ENCODE results near the gene PPP2R5C.

Gene PPP2R5C

DNA sequence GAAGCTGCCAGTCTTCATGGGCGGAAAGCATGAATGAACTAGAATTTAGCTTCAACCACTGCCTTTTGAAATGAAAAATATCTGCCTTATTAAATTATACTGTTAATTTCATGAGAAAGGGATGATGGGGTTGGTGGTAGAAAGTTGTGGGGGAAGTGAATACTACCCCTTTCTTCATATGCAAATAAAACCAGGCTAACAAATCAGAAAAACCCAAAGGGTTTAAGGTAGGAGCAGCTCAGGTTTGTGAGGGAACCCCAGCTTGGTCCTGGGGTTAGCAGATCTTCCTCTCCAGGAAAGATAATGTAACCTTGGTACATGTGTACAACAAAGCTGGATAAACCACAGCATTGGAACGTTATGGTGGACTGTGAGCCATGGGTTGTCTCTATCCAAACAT, 84.0 kb downstream of the PPP2R5C start:
- DNase-seq = no peak

DNA sequence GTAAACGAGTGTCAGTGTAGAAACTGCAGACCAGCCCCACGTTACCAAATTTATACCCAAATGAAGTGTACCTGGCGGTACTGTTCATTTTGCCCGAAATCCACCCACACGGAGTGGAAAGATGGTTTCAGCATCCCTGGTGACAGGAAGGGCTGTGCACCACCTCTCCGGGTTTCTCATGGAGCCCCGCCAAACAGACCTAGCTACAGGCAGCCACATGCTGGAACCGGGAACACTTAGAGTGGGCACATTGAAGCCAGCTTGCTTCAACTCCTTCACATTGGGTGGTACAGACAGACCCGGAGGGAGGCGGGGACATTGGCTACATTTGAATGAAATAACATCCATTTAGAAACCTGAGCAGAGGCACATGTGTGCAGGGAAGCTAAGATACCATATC, 84.4 kb downstream of the PPP2R5C start:
- DNase-seq = no peak

DNA sequence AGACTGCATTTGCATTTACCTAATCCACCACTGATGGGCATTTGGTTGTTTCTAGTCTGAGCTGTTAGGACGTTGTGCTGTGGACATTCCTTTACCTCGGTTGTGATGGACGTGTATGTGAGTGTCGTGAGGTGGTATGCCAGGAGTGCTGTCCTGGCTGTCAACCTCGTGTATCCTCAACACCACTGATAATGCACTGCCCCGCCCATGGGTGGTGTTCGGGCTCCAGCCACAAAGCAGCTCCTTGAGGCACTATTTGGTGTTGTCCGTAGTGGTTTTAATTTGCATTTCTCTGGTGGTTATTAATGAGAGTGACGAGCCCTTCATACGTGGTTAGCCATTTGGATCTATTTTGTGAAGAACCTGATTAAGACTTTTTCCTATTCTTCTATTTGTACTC, 87.6 kb downstream of the PPP2R5C start:
- no peak for DNase-seq

DNA sequence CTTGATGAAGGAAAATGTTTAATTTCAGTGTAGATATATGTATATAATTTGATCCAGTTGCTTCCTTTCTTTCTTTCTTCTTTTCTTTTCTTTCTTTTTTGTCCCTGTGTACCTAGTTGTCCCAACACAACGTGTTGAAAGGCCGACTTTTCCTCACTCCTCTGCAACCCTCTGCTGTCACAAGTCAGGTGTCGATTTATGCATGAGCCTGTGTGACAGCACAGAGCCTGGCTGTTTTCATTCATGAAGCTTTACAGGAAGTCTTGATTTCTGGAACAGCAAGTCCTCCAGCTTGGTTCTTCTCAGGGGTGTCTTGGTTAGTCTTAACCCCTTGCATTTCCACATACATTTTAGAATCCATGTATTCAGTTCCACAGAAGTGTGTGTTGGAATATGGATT, 88.1 kb downstream of the PPP2R5C start:
- DNase-seq = no peak

DNA sequence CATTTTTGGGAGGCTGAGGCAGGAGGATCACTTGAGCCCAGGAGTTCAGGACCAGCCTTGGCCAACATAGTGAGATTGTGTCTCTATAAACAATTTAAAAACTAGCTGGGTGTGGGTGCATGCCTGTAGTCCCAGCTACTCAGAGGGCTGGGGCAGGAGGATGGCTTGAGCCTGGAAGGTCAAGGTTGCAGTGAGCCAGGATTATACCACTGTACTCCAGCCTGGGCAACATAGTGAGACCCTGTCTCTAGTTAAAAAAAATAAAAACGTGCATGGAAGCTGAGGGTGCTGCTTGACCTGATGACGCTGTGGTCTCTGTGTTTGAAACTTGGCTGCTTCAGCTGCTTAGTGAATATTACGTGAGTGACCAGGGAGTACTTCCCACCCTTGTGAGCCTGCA, 89.7 kb downstream of the PPP2R5C start:
- no peak for DNase-seq

DNA sequence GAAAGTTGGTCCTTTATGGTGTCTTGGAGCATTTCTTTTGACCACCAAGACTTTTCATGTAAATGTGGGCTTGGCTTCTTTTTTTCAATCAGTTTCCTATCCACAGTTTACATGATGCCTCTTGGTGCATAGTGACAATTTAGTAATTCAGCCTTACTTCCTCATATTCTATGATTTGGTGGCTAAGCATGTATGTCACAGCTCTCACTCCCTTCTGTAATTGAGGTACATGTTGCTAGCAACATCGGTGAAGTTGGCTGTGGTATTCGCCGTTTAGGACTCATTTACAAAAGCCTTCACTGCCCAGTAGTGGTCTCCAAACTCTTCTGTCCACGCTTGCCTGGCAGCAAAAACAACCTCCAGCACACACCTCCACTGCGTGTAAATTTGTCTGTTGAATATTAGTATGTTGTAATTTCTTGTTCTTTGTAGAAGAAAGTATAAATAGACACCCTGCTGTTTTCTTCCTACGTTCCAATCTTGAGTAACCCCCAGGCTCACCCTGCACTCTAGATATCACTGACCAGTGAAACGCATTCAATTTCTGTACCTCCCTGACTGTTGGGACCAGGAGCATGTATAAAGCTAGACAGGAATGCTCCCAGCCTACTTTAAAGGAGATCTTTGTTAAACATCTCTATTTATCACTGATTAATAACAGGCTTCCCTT, 90.4 kb downstream of the PPP2R5C start:
- no peak for DNase-seq

DNA sequence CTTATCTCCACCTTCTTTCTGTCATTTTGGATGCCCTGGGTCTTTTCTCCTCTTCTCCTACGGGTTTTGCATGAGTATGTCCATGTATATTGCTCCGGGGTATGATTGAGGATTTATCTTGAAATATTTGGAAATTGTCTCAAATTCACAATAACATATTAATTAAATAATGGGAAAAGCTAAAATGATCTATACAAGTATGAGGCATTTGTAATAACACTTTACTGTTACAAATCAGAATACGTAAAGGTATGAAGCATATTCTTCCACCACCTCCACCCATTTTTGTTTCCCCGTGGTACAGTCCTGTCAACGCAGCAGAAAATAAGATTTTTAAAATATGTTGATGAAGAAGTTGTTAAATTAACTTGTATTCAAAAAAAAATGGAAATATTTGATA, 91.3 kb downstream of the PPP2R5C start:
- no peak for DNase-seq

DNA sequence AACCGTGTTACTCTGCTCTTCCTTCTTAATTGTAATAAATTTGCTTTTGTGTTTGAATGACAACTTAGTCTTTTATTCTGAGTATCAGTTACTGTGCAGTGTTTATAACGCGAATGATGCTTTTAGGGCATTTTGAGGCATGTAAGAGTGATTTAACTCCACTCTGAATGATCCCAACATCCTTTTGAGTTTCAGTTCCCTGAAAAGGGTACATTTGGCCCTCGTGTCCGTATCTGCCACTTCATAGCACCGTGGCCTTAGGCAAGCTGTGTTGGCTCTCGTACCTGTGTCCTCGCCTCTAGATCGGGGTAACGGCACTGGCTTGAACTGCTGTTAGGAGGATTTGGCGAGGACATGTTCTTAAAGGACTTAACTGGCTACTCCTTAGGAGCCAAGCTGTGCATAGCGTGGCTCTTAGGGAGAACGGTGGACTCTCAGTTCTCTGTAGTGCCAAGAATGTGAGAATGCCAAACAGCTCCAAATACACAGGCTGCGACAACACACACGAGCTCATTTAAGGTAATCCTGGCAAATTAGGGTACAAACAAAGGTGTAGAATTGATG, 92.0 kb downstream of the PPP2R5C start:
- DNase-seq = no peak

DNA sequence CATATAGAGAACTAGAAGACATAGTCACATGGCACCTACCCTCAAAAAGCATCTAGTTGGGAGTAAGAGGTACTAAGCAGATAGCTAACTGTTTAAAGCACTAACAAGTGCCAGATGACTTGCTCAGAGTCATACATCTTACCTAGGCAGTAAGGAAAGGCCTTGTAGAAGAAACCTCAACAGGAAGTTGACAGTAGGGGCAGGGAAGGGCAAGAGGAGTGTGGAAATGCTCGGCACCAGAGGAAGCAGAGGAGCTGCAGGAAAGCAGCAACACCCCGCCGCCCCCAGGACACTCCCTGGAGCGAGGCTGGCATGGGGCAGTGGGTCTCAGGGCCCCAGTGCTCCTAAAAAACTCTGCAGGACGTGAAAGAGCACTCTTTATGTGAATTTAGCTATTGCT, 92.9 kb downstream of the PPP2R5C start:
- no peak for DNase-seq

DNA sequence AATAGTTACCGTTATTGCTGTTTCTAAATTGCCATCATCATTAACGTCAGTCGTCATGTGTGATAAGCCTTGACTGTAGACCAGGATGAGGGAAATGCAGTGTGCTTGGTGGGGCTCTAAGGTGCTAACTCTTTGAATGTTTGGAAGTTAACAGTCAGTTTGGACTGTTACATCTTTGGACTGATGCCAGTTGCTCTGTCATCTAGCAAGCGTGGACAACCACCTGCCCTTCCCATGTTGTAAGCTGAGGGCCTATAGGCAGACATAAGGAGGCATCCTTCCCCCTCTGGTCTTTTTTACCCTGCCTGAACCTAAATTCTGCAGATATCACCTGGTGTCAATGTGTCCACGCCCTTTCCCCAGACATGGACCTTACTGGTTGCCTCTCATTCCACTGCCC, 94.4 kb downstream of the PPP2R5C start:
- DNase-seq = no peak

DNA sequence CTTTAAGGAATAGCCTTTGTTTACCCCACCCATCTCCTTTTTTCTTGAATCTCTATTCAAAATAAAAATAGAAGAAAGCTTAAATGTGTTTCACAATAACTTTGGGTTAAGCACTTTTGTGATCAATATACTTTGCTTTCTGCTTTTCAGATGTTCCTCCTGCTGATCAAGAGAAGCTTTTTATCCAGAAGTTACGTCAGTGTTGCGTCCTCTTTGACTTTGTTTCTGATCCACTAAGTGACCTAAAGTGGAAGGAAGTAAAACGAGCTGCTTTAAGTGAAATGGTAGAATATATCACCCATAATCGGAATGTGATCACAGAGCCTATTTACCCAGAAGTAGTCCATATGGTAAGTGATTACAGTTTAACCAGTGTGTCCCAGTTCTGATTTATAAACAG, 95.0 kb downstream of the PPP2R5C start:
- DNase-seq = no peak

DNA sequence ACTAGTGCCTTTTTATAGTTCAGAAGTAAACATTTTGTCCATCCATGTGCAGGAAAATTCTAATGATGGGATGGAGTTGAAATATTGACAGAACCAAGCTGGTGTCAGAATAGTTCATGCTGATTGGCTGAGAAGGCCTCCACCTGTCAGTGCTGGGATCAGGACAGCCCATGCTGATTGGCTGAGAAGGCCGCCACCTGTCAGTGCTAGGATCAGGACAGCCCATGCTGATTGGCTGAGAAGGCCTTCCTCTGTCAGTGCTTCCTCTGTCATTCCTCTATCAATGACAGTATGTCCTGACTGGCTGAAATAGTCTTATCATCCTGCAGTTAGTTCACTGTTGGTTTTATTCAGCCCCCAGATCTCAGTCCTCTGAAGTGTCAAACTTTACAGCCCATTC, 95.7 kb downstream of the PPP2R5C start:
- no peak for DNase-seq

DNA sequence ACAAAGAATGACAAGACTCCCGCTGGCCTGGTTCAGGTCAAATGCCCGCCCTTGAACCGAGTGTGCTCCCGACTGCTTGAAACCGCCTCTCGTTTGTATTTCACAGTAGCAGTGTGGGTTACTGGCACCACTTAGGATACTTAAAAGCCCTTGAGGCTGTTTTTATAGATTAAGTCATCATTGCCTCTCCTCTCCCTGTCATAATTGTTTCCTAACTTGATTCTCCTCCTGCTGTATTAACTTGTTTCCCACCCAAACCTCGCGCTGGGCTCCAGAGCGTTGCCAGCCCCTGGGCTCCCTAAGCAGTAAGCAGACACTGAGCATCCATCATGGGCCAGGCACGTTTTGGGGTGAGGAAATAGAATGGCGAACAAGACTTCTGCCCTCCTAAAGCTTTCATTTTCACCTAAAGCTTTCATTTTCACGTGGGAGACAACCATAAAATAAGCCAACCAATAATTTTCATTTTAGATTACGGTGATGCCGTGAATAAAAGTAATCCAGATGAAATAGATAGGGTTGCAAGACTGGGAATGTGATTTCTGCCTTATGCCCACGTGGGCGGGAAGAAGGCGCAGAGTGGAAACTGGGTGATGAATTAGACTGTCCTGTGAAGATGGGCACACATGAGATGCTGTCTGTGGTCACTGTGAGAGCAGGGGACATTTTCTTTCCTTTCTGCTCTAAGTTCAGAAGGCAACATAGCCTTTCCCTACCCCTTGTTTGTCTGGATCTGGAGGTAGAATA, 97.5 kb downstream of the PPP2R5C start:
- no peak for DNase-seq

DNA sequence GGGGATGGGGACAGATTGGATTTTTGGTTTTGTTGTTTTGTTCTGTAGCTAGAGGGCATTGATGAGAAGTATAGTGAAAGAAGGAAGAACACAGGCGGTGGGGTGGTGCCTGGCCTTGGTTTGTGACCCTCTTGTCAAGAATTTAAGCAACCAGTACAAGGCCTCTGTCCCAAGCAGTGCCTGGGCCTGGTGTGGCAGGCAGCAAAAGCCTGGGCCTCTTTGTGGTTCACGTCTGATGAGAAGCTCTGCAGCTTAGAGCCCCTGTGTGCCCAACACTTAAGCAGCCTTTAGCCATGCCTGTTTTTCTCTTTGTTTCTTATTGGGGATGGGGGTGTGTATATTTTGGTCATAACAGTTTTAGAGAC, 98.0 kb downstream of the PPP2R5C start:
- no peak for DNase-seq

DNA sequence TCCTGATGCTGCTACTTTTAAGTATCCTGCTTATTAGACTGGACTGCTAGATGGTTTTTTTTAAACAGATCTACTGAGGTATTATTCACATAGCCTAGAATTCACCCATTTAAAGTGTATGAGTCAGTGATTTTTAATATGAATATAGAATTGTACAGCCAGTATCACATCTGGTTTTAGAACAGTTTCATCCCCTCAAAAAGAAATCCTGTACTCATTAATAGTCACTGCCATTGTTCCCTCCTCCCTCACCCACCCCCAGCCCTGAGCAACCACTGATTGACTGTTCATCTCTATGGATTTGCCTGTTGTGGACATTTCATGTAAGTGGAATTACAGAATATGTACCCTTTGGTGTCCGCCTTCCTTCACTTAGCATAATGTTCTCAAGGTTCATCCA, 98.4 kb downstream of the PPP2R5C start:
- DNase-seq = no peak

DNA sequence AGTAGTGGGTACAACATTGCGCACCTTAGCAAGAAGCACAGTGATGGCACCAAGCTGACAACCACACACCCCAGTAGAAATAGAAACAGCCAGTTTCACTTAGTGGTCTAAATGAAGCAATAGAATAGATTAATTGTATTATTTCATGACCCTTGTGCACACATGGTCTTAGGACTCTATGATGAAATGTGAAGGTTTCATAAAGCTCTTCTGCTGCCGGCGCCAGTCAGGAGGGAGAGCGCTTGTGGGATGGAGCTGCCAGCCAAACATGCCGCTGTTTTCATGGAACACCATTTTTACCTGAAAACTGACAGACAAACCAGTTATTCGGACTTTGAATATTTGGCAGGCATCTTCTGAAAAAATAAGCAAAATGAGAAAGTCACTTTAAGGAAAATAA, 100.0 kb downstream of the PPP2R5C start:
- no peak for DNase-seq

DNA sequence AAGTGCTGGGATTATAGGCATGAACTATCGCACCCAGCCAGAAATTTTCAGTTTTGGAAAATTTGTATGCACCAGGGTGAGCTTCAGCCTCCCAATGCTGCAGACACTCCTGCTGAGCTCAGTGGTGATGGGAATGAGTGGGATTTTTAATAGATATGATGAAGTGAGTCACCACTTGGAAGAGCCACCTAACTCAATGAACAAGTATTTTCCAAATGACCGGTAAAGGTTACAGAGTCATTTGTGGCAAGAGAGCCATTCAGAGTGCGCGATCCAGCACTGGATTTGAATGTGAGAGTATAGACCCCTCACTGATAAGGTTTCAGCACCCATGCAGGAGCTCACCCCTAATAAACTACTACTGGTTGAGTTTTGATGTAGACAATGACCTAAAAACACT, 100.7 kb downstream of the PPP2R5C start:
- DNase-seq = no peak

DNA sequence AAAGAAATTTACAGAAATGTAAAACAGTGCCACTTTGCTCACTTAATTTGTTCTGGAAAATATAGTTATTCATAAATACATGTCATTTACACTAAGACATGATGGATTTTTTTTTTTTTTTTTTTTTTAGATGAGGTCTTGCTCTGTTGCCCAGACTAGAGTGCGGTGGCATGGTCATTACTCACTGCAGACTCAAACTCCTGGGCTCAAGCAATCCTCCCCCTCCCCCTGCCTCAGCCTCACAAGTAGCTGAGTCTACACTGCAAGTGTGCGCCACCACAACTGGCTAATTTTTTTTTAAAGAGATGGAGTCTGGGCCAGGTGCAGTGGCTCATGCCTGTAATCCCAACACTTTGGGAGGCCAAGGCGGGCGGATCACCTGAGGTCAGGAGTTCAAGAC, 101.2 kb downstream of the PPP2R5C start:
- DNase-seq = no peak

DNA sequence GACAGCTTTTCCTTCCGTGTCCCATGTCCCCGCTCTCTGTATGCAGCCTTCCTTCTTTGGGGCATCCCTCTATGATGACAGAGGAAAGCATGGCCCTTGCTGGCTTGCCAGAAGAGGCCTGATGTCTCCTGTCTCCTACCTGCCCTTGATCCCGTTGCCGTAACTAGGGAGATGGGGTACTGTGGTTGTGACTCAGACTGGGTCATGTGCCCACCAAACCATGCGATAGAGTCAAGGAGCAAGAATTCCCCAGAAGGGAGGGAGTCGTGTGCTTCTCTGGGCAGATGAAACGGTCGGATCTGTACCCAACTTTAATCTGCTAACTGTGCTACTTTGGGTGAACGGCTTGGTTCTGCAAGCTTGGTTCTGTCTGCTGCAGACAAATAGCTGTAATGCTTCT, 103.8 kb downstream of the PPP2R5C start:
- DNase-seq = no peak

DNA sequence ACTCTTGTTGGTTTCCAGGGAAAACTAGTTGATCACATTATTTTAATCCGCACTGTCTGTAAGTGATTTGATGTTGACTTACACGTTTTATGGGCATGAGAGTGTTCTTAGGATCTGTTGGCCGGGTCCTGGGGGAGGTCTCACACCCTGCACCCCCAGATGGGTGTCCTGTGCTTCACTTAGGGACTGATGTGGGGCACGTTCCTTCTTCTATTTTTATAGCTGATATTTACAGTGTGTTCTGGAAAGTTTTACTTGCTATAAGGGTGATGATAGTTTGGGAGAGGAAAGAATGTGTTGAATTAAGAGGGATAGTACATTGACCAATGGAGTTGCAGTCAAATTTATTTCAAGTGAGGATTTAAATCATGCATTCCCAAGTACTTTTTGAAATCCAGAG, 106.3 kb downstream of the PPP2R5C start:
- no peak for DNase-seq

DNA sequence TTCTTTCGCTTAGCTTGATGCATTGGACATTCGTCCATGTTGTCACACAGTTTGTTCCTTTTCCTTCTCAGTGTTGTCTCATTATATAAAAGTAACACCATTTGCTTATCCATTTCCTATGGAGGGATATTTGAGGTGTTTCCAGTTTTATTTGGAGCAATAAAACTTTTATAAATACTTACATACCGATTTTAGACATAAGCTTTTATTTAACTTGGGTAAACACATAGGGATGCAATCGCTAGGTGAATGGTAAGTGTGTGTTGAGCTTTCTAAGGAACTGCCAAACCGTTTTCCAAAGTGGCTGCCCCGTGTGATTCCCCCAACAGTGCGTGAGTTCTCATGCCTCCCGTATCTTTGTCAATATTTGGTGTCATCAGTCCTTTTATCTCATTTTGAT, 107.7 kb downstream of the PPP2R5C start:
- DNase-seq = no peak

DNA sequence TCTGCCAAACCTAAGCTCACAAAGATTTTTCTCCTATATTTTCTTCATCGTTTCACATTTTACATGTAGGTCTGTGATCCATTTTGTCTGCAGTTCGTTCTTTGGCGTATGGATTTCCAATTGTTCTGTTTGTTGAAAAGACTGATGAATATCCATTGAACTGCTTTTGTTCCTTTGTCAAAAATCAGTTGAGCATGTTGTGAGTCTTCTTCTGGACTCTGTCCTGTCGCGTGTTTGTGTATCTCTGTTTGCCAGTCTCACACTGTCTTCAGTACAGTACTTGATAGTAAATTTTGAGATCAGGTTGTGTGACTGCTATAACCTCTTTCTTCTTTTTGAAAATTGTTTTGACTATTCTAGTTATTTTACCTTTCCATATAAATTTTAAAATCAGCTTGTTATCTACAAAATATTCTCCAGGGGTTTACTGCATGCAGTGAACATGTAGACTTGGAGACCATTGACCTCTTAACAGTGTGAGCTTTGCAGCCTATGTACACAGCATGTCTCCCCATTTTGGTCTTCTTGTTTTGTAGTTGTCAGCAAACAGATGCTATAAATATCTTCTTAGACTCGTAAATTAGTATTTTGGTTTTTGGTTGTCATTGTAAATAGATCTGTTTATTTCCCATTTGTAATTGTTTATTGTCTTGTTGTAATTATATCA, 108.9 kb downstream of the PPP2R5C start:
- no peak for DNase-seq

DNA sequence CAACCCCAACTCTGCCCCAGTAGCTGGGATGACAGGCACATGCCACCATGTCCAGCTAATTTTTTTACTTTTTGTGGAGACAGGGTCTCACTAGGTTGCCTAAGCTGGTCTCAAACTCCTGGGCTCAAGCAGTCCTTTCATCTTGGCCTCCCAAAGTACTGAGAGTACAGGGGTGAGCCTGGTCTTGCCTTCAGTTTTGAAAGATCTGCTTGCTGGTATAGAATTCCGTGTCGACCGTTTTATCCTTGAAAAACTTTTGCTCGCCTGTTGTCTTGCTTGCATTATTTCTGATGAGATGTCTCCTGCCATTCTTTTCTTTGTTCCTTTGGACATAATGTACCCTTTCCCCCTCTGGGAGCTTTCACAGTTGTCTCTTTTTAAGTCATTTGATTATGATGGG, 110.8 kb downstream of the PPP2R5C start:
- no peak for DNase-seq

Measured in COR-L47 (cell line).